Neural cell (in vitro differentiated cells): Measurements from ENCODE around the gene DEFB114. TPM values are rescaled to one million over a fixed set of nuclear protein-coding genes. Genes with fewer than 3 reads are reported as not detected.

Experiments used
- H2AFZ ChIP-seq: fragments of 200-600, 300-800 bp; sonication (generic), shearing (Covaris generic); 2 replicates; pipeline ENCODE4 v1.6.0; 2014; ENCODE audit warnings: low read depth, mild to moderate bottlenecking, antibody characterized with exemption, low read length, moderate library complexity
- H3F3A ChIP-seq: fragments of 200-600 bp; shearing (Covaris generic); 2 replicates; pipeline ENCODE4 v1.6.1; 2016; ENCODE audit warnings: mild to moderate bottlenecking, moderate library complexity, mixed read lengths, antibody characterized with exemption, low read length; ENCODE audit not compliant: insufficient read depth, poor library complexity, severe bottlenecking
- H3K27ac ChIP-seq: fragments of 200-600, 300-800 bp; sonication (generic), shearing (Covaris generic); 2 replicates; pipeline ENCODE4 v1.5.1; 2014; ENCODE audit warnings: mild to moderate bottlenecking, low read length, moderate library complexity
- H3K27me3 ChIP-seq: fragments of 300-800, 200-600 bp; sonication (generic), shearing (Covaris generic); 2 replicates; pipeline ENCODE4 v1.6.0; 2014; ENCODE audit warnings: mild to moderate bottlenecking, low read depth, low read length, moderate library complexity; ENCODE audit not compliant: insufficient read depth
- H3K36me3 ChIP-seq: fragments of 300-800, 200-600 bp; sonication (generic), shearing (Covaris generic); 2 replicates; pipeline ENCODE4 v1.5.1; 2014; ENCODE audit warnings: mild to moderate bottlenecking, antibody characterized with exemption, low read length, moderate library complexity; ENCODE audit not compliant: insufficient read depth
- H3K4me2 ChIP-seq: fragments of 300-800, 200-600 bp; sonication (generic), shearing (Covaris generic); 2 replicates; pipeline ENCODE4 v1.6.0; 2014; ENCODE audit warnings: mild to moderate bottlenecking, low read length
- H3K4me3 ChIP-seq: fragments of 300-800, 200-600 bp; sonication (generic), shearing (Covaris generic); 2 replicates; pipeline ENCODE4 v1.5.1; 2014; ENCODE audit warnings: mild to moderate bottlenecking, low read length, moderate library complexity
- H3K79me2 ChIP-seq: fragments of 200-600 bp; shearing (Covaris generic); replicated peaks from 2 replicates; pipeline ENCODE4 v1.6.0; 2014; ENCODE audit warnings: mild to moderate bottlenecking, low read length, moderate library complexity; ENCODE audit not compliant: insufficient read depth
- H3K9ac ChIP-seq: fragments of 300-800, 200-600 bp; sonication (generic), shearing (Covaris generic); 2 replicates; pipeline ENCODE4 v1.6.1; 2016; ENCODE audit warnings: mild to moderate bottlenecking, low read length, mixed read lengths
- H3K9me2 ChIP-seq: fragments of 200-600 bp; shearing (Covaris generic); 2 replicates; pipeline ENCODE4 v1.6.1; 2016; ENCODE audit warnings: mild to moderate bottlenecking, low read length, mixed read lengths; ENCODE audit not compliant: insufficient read depth
- H3K9me3 ChIP-seq: fragments of 200-600, 300-800 bp; sonication (generic), shearing (Covaris generic); 2 replicates; pipeline ENCODE4 v1.6.1; 2016; ENCODE audit warnings: mild to moderate bottlenecking, mixed run types, low read length, moderate library complexity, mixed read lengths
- H4K20me1 ChIP-seq: fragments of 200-600 bp; shearing (Covaris generic); 2 replicates; pipeline ENCODE4 v1.6.1; 2016; ENCODE audit warnings: mild to moderate bottlenecking, mixed run types; ENCODE audit not compliant: insufficient read depth
- CTCF ChIP-seq: fragments of 450-650 bp; IDR thresholded peaks from 2 replicates; pipeline ENCODE4 v1.5.1; 2014; ENCODE audit warnings: antibody characterized with exemption, mild to moderate bottlenecking, moderate library complexity; ENCODE audit not compliant: poor library complexity, severe bottlenecking
- EP300 ChIP-seq: fragments of 450-650 bp; conservative IDR thresholded peaks from 2 replicates; pipeline ENCODE4 v1.6.1; 2014; ENCODE audit warnings: antibody characterized with exemption, mild to moderate bottlenecking, moderate library complexity; ENCODE audit not compliant: poor library complexity, severe bottlenecking
- MXI1 ChIP-seq: fragments of 450-650 bp; conservative IDR thresholded peaks from 2 replicates; pipeline ENCODE4 v1.6.1; 2014; ENCODE audit warnings: antibody characterized with exemption, mild to moderate bottlenecking; ENCODE audit not compliant: poor library complexity, severe bottlenecking
- POLR2AphosphoS5 ChIP-seq: IDR thresholded peaks from 2 replicates; pipeline ENCODE4 v1.6.1; 2012
- RAD21 ChIP-seq: fragments of 450-650 bp; conservative IDR thresholded peaks from 2 replicates; pipeline ENCODE4 v1.6.1; 2014; ENCODE audit warnings: antibody characterized with exemption, mild to moderate bottlenecking, moderate library complexity
- REST ChIP-seq: IDR thresholded peaks from 2 replicates; pipeline ENCODE4 v1.6.1; 2012; ENCODE audit warnings: borderline replicate concordance
- SMC3 ChIP-seq: fragments of 450-650 bp; conservative IDR thresholded peaks from 2 replicates; pipeline ENCODE4 v1.6.1; 2014; ENCODE audit warnings: antibody characterized with exemption, mild to moderate bottlenecking, moderate library complexity; ENCODE audit not compliant: poor library complexity
- polyA plus RNA-seq: library from polyadenylated mRNA; depleted of rRNA; stranded (reverse); fragments of >200 nt; gene quantifications from 2 replicates; pipeline ENCODE4 v1.2.3, GENCODE V29; 2014

The DEFB114 gene
- polyA plus RNA-seq, 1 donor from 2014 or later, result not detected

GRCh38 chr6:49923826-49924225 lies 40.1 kb downstream of the DEFB114 start:
- Histone ChIP-seq H3K4me2 (no peak overlapping the region), H2AFZ (no peak overlapping the region), H3K4me3 (no peak overlapping the region), H3K27ac (no peak overlapping the region), H4K20me1 (no peaks in the 10 kb centered on the region), H3K36me3 (no peaks in the 10 kb centered on the region), H3K79me2 (no peaks in the 10 kb centered on the region), H3K27me3 (no peaks in the 10 kb centered on the region), H3K9me2 (no peaks in the 10 kb centered on the region), H3K9ac (no peak overlapping the region), H3F3A (no peaks in the 10 kb centered on the region), H3K9me3 (no peaks in the 10 kb centered on the region)
- TF ChIP-seq SMC3 (no peak), CTCF (peak; percentile 35), RAD21 (peak; percentile 44)

- Histone ChIP-seq H3K9me2 (no peaks in the 10 kb centered on the region), H4K20me1 (no peaks in the 10 kb centered on the region), H3K27ac (no peak overlapping the region), H3K9me3 (no peaks in the 10 kb centered on the region), H3K9ac (no peak overlapping the region), H3F3A (no peaks in the 10 kb centered on the region), H3K27me3 (no peaks in the 10 kb centered on the region), H3K4me2 (no peak overlapping the region), H3K36me3 (no peaks in the 10 kb centered on the region), H2AFZ (no peak overlapping the region), H3K79me2 (no peaks in the 10 kb centered on the region), H3K4me3 (no peak overlapping the region)
- TF ChIP-seq POLR2AphosphoS5, result no peak
- no peak for TF ChIP-seq EP300
- no peak for TF ChIP-seq REST
These were observed 43.9 kb downstream of the DEFB114 start for GRCh38 chr6:49919935-49920644.

- H3K36me3 ChIP-seq, result no peaks in the 10 kb centered on the region
- TF ChIP-seq EP300, result no peak
- no peak for TF ChIP-seq MXI1
- TF ChIP-seq POLR2AphosphoS5, result peak; percentile 16
- no peak for TF ChIP-seq SMC3
- no peak for TF ChIP-seq CTCF
- H3K9ac ChIP-seq, result no peak overlapping the region
- no peaks in the 10 kb centered on the region for H3K27me3 ChIP-seq
- H4K20me1 ChIP-seq, result no peaks in the 10 kb centered on the region
- no peaks in the 10 kb centered on the region for H3K79me2 ChIP-seq
- no peak overlapping the region for H2AFZ ChIP-seq
- H3K27ac ChIP-seq, result no peak overlapping the region
- H3K4me3 ChIP-seq, result no peak overlapping the region
- no peaks in the 10 kb centered on the region for H3K9me2 ChIP-seq
- no peaks in the 10 kb centered on the region for H3F3A ChIP-seq
- no peaks in the 10 kb centered on the region for H3K9me3 ChIP-seq
- no peak overlapping the region for H3K4me2 ChIP-seq
These were observed 44.7 kb downstream of the DEFB114 start for GRCh38 chr6:49919261-49919660.
